Mesendoderm (in vitro differentiated cells): ENCODE data around the gene ALCAM.

Experiments used
- DNase-seq: peaks from one replicate; pipeline ENCODE4 v3.0.0; 2013
- H2AK5ac ChIP-seq: 2 replicates; pipeline ENCODE4 v1.6.1; 2013; ENCODE audit warnings: low read length, inconsistent platforms
- H2BK120ac ChIP-seq: 2 replicates; pipeline ENCODE4 v1.6.1; 2013; ENCODE audit warnings: low read depth, mild to moderate bottlenecking, low read length, moderate library complexity, mixed read lengths
- H2BK15ac ChIP-seq: replicated peaks from 2 replicates; pipeline ENCODE4 v1.6.1; 2013; ENCODE audit warnings: low read depth, mild to moderate bottlenecking, moderate library complexity
- H2BK5ac ChIP-seq: 2 replicates; pipeline ENCODE4 v1.6.1; 2013; ENCODE audit warnings: low read length, inconsistent platforms
- H3K18ac ChIP-seq: 2 replicates; pipeline ENCODE4 v1.6.1; 2013; ENCODE audit warnings: mild to moderate bottlenecking, low read length, mixed read lengths
- H3K23ac ChIP-seq: one replicate; pipeline ENCODE4 v1.6.1; 2013; ENCODE audit warnings: low read length
- H3K27ac ChIP-seq: 2 replicates; pipeline ENCODE4 v1.5.1; 2013; ENCODE audit warnings: low read depth, mild to moderate bottlenecking, inconsistent platforms, low read length, moderate library complexity
- H3K27me3 ChIP-seq: 2 replicates; pipeline ENCODE4 v1.6.1; 2013; ENCODE audit warnings: low read length, control low read depth, mild to moderate bottlenecking, inconsistent platforms; ENCODE audit not compliant: insufficient read depth, poor library complexity
- H3K36me3 ChIP-seq: 2 replicates; pipeline ENCODE4 v1.6.1; 2013; ENCODE audit warnings: low read length, inconsistent platforms; ENCODE audit not compliant: control insufficient read depth, insufficient read depth
- H3K4ac ChIP-seq: one replicate; pipeline ENCODE4 v1.6.1; 2013; ENCODE audit warnings: low read depth, mild to moderate bottlenecking, low read length, moderate library complexity
- H3K4me1 ChIP-seq: 2 replicates; pipeline ENCODE4 v1.6.1; 2013; ENCODE audit warnings: low read depth, low read length, inconsistent platforms; ENCODE audit not compliant: control insufficient read depth
- H3K4me2 ChIP-seq: 2 replicates; pipeline ENCODE4 v1.6.1; 2013; ENCODE audit warnings: low read length
- H3K4me3 ChIP-seq: 2 replicates; pipeline ENCODE4 v1.5.1; 2013; ENCODE audit warnings: mild to moderate bottlenecking, low read length
- H3K56ac ChIP-seq: one replicate; pipeline ENCODE4 v1.6.1; 2013; ENCODE audit warnings: low read length
- H3K79me1 ChIP-seq: 2 replicates; pipeline ENCODE4 v1.6.1; 2013; ENCODE audit warnings: low read length, inconsistent platforms
- H3K79me2 ChIP-seq: 2 replicates; pipeline ENCODE4 v1.6.1; 2013; ENCODE audit warnings: mild to moderate bottlenecking, low read length; ENCODE audit not compliant: control insufficient read depth, insufficient read depth
- H3K9ac ChIP-seq: 2 replicates; pipeline ENCODE4 v1.6.1; 2013; ENCODE audit warnings: low read length, inconsistent platforms
- H4K5ac ChIP-seq: one replicate; pipeline ENCODE4 v1.6.1; 2013; ENCODE audit warnings: low read length
- H4K8ac ChIP-seq: one replicate; pipeline ENCODE4 v1.6.1; 2013; ENCODE audit warnings: low read depth, mild to moderate bottlenecking, control low read depth, low read length, moderate library complexity
- WGBS: extraction: QIAGEN DNeasy Blood & Tissue Kit; methylation state at CpG from one replicate; pipeline ENCODE4 v1.1.7; 2013; ENCODE audit warnings: low lambda C conversion rate, missing lambda C conversion rate; ENCODE audit not compliant: insufficient coverage; ENCODE audit errors: extremely low coverage; 5-methylcytosine and 5-hydroxymethylcytosine counted together

ALCAM gene

DNA sequence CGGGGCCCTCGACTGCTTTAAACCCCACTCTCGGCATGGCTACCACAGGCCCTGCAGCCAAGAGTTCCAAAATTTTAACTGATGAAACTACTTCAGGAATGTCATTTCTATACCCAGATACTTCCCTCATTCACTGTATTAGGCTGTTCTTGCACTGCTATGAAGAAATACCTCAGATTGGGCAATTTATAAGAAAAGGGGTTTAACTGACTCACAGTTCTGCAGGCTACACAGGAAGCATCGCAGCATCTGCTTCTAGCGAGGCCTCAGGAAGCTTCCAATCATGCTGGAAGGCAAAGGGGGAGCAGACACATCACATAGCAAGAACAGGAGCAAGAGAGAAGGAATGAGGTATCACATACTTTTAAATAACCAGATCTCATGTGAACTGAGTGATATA lies 21.6 kb upstream of the ALCAM start:
- no peak overlapping the region for H4K5ac ChIP-seq
- H3K79me1 ChIP-seq, result no peaks in the 10 kb centered on the region
- WGBS, result no CpG with 5 or more reads among the region's 5 CpGs
- no peaks in the 10 kb centered on the region for H3K27me3 ChIP-seq
- H3K56ac ChIP-seq, result no peak overlapping the region
- H3K18ac ChIP-seq, result no peak overlapping the region
- H3K27ac ChIP-seq, result no peak overlapping the region
- no peak overlapping the region for H3K9ac ChIP-seq
- no peak overlapping the region for H2BK120ac ChIP-seq
- no peak overlapping the region for H2BK5ac ChIP-seq
- H3K4ac ChIP-seq, result no peak overlapping the region
- H3K4me1 ChIP-seq, result no peaks in the 10 kb centered on the region
- no peak overlapping the region for H3K4me2 ChIP-seq
- H4K8ac ChIP-seq, result no peak overlapping the region
- H3K36me3 ChIP-seq, result no peaks in the 10 kb centered on the region
- DNase-seq, result no peak
- no peak overlapping the region for H2AK5ac ChIP-seq
- no peak overlapping the region for H3K23ac ChIP-seq
- no peak overlapping the region for H2BK15ac ChIP-seq
- no peaks in the 10 kb centered on the region for H3K79me2 ChIP-seq
- H3K4me3 ChIP-seq, result no peak overlapping the region

- H2AK5ac ChIP-seq, result no peak overlapping the region
- WGBS, result no CpG with 5 or more reads among the region's 3 CpGs
- no peak overlapping the region for H2BK5ac ChIP-seq
Measured at GRCh38 chr3:105347625-105348302, 18.9 kb upstream of the ALCAM start.

GRCh38 chr3:105348307-105348706 lies 18.4 kb upstream of the ALCAM start:
- Histone ChIP-seq H3K23ac (no peak overlapping the region), H3K4me3 (no peak overlapping the region), H4K8ac (no peak overlapping the region), H3K4ac (no peak overlapping the region), H3K27ac (no peak overlapping the region), H2BK5ac (no peak overlapping the region), H3K9ac (no peak overlapping the region), H2BK15ac (no peak overlapping the region), H3K27me3 (no peaks in the 10 kb centered on the region), H3K4me2 (no peak overlapping the region), H3K56ac (no peak overlapping the region), H3K36me3 (no peaks in the 10 kb centered on the region), H2AK5ac (no peak overlapping the region), H3K79me2 (no peaks in the 10 kb centered on the region), H2BK120ac (no peak overlapping the region), H3K79me1 (no peaks in the 10 kb centered on the region), H3K18ac (no peak overlapping the region), H4K5ac (no peak overlapping the region), H3K4me1 (no peaks in the 10 kb centered on the region)
- no peak for DNase-seq
- no CpG with 5 or more reads among the region's 1 CpG for WGBS

More at GRCh38 chr3:105347625-105348302, 18.9 kb upstream of the ALCAM start:
- Histone ChIP-seq H3K18ac (no peak overlapping the region), H3K4me2 (no peak overlapping the region), H3K36me3 (no peaks in the 10 kb centered on the region), H4K5ac (no peak overlapping the region), H3K4ac (no peak overlapping the region), H3K27ac (no peak overlapping the region), H3K56ac (no peak overlapping the region), H3K9ac (no peak overlapping the region), H4K8ac (no peak overlapping the region), H3K4me3 (no peak overlapping the region), H3K4me1 (no peaks in the 10 kb centered on the region), H2BK120ac (no peak overlapping the region), H3K27me3 (no peaks in the 10 kb centered on the region), H3K79me2 (no peaks in the 10 kb centered on the region), H3K23ac (no peak overlapping the region), H2BK15ac (no peak overlapping the region), H3K79me1 (no peaks in the 10 kb centered on the region)
- no peak for DNase-seq

GRCh38 chr3:105349684-105350387 lies 16.9 kb upstream of the ALCAM start:
- Histone ChIP-seq H3K18ac (no peak overlapping the region), H2AK5ac (no peak overlapping the region), H4K5ac (no peak overlapping the region), H3K4me3 (no peak overlapping the region), H3K56ac (no peak overlapping the region), H2BK120ac (no peak overlapping the region), H3K4ac (no peak overlapping the region), H2BK15ac (no peak overlapping the region), H3K27ac (no peak overlapping the region), H3K4me1 (peaks cover 2% of the 10 kb centered on the region), H3K23ac (no peak overlapping the region), H3K4me2 (no peak overlapping the region), H3K36me3 (no peaks in the 10 kb centered on the region), H3K79me1 (no peaks in the 10 kb centered on the region), H4K8ac (no peak overlapping the region), H3K79me2 (no peaks in the 10 kb centered on the region), H2BK5ac (no peak overlapping the region), H3K9ac (no peak overlapping the region), H3K27me3 (no peaks in the 10 kb centered on the region)
- no CpG with 5 or more reads among the region's 2 CpGs for whole genome bisulfite sequencing
- DNase-seq, result peak; percentile 6

- Histone ChIP-seq H3K79me2 (no peaks in the 10 kb centered on the region), H3K23ac (no peak overlapping the region), H3K4me3 (no peak overlapping the region), H3K4me1 (peaks cover 6% of the 10 kb centered on the region), H4K5ac (no peak overlapping the region), H2AK5ac (no peak overlapping the region), H3K56ac (no peak overlapping the region), H3K4me2 (no peak overlapping the region), H3K27ac (no peak overlapping the region), H4K8ac (no peak overlapping the region), H2BK120ac (no peak overlapping the region), H3K4ac (no peak overlapping the region), H3K79me1 (no peaks in the 10 kb centered on the region), H3K27me3 (no peaks in the 10 kb centered on the region), H3K9ac (no peak overlapping the region), H2BK5ac (no peak overlapping the region), H3K36me3 (no peaks in the 10 kb centered on the region), H2BK15ac (no peak overlapping the region), H3K18ac (no peak overlapping the region)
- DNase-seq, result no peak
- WGBS, result 100% methylated on average over 1 of the region's 2 CpGs
Measured at GRCh38 chr3:105351821-105352220, 14.9 kb upstream of the ALCAM start.
